Loucy (cell line): ENCODE measurements around the gene CAPZA3.

ENCODE experiments used
- H2AFZ ChIP-seq: fragments of 200-600 bp; sonication (generic); 2 replicates; pipeline ENCODE4 v1.6.0; 2016; ENCODE audit warnings: antibody characterized with exemption, mild to moderate bottlenecking, low read length, moderate library complexity
- H3F3A ChIP-seq: fragments of 200-600 bp; 2 replicates; pipeline ENCODE4 v1.6.0; 2016; ENCODE audit warnings: antibody characterized with exemption, low read depth, mild to moderate bottlenecking
- H3K27me3 ChIP-seq: fragments of 200-600 bp; sonication (generic); 2 replicates; pipeline ENCODE4 v1.6.1; 2014; ENCODE audit warnings: low read length, mild to moderate bottlenecking; ENCODE audit not compliant: insufficient read depth, poor library complexity, severe bottlenecking
- H3K36me3 ChIP-seq: fragments of 200-600 bp; sonication (generic); 2 replicates; pipeline ENCODE4 v1.6.1; 2016; ENCODE audit warnings: low read length; ENCODE audit not compliant: insufficient read depth
- H3K4me1 ChIP-seq: fragments of 200-600 bp; sonication (generic); 2 replicates; pipeline ENCODE4 v1.5.1; 2014; ENCODE audit warnings: low read length, mild to moderate bottlenecking; ENCODE audit not compliant: insufficient read depth, poor library complexity, severe bottlenecking
- H3K4me2 ChIP-seq: fragments of 200-600 bp; sonication (generic); 2 replicates; pipeline ENCODE4 v1.6.0; 2014; ENCODE audit warnings: antibody characterized with exemption, low read length, low read depth, mild to moderate bottlenecking; ENCODE audit not compliant: poor library complexity, severe bottlenecking
- H3K4me3 ChIP-seq: fragments of 200-600 bp; sonication (generic); 2 replicates; pipeline ENCODE4 v1.5.1; 2014; ENCODE audit warnings: low read length, mild to moderate bottlenecking, mixed read lengths; ENCODE audit not compliant: poor library complexity, severe bottlenecking
- H3K79me2 ChIP-seq: fragments of 200-600 bp; sonication (generic); 2 replicates; pipeline ENCODE4 v1.6.1; 2014; ENCODE audit warnings: low read length; ENCODE audit not compliant: insufficient read depth
- H3K9ac ChIP-seq: fragments of 200-600 bp; sonication (generic); 2 replicates; pipeline ENCODE4 v1.6.0; 2014; ENCODE audit warnings: mild to moderate bottlenecking, low read depth, low read length, moderate library complexity; ENCODE audit not compliant: poor library complexity, severe bottlenecking
- H3K9me2 ChIP-seq: fragments of 200-600 bp; sonication (generic); replicated peaks from 2 replicates; pipeline ENCODE4 v1.6.1; 2016; ENCODE audit warnings: low read depth, low read length, mixed read lengths
- H3K9me3 ChIP-seq: fragments of 200-600 bp; sonication (generic); 2 replicates; pipeline ENCODE4 v1.6.1; 2014; ENCODE audit warnings: mild to moderate bottlenecking, antibody characterized with exemption, low read length, low read depth; ENCODE audit not compliant: insufficient read depth
- H4K20me1 ChIP-seq: fragments of 200-600 bp; sonication (generic); 2 replicates; pipeline ENCODE4 v1.6.0; 2014; ENCODE audit warnings: antibody characterized with exemption, low read length, mild to moderate bottlenecking; ENCODE audit not compliant: insufficient read depth, poor library complexity, severe bottlenecking
- CTCF ChIP-seq: fragments of 200-600 bp; sonication (generic); conservative IDR thresholded peaks from 2 replicates; pipeline ENCODE4 v1.5.1; 2014; ENCODE audit warnings: mild to moderate bottlenecking, antibody characterized with exemption, low read length
- EZH2phosphoT487 ChIP-seq: fragments of 200-600 bp; IDR thresholded peaks from 2 replicates; pipeline ENCODE4 v1.6.1; 2018; ENCODE audit warnings: antibody characterized with exemption, mild to moderate bottlenecking, moderate library complexity, borderline replicate concordance

The CAPZA3 gene

DNA sequence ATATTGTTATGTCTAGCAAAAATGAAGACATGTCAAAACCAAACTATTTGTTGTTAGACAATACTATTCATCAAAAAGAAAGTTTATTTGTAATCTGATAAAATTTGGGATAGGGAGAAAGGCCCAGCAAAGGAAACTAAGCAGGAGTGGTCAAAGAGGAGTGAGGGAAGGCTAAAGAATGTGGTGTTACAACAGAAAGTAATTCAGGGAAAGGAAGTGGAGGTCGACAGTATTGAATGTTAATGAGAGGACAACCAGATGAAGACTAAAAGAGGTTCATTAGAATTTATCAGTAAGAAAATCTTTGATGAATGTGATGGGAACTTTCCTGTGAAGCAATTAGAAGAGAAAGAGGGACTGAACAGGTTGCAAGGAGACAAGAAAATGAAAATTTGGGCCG lies 34.0 kb upstream of the CAPZA3 start:
- Histone ChIP-seq H3K27me3 (no peaks in the 10 kb centered on the region), H3K9ac (no peak overlapping the region), H3K4me3 (no peak overlapping the region), H3K36me3 (no peaks in the 10 kb centered on the region), H3K9me3 (no peaks in the 10 kb centered on the region), H2AFZ (no peak overlapping the region), H4K20me1 (no peaks in the 10 kb centered on the region), H3K9me2 (no peaks in the 10 kb centered on the region; the same call in 1 of the 2 replicates), H3K4me1 (no peaks in the 10 kb centered on the region), H3K4me2 (no peak overlapping the region), H3F3A (no peaks in the 10 kb centered on the region), H3K79me2 (no peaks in the 10 kb centered on the region)
- TF ChIP-seq CTCF (no peak), EZH2phosphoT487 (no peak)

DNA sequence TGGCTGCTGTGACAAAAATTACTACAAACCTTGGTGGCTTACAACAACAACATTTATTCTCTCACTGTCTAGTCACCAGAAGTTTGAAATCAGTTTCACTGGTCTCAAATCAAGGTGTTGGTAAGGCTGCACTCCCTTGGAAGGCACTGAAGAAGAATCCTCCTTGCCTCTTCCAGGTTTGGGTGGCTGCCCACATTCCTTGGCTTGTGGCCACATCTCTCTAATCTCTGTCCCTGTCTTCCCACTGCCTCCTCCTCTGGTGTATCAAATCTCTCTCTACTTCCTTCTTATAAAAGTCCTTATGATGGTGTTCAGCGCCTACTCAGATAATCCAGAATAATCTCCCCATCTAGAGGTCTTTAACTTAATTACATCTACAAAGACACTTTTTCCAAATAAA lies 31.1 kb upstream of the CAPZA3 start:
- Histone ChIP-seq H3K9me3 (no peaks in the 10 kb centered on the region), H3K4me1 (no peaks in the 10 kb centered on the region), H2AFZ (no peak overlapping the region), H3K4me2 (no peak overlapping the region), H3F3A (no peaks in the 10 kb centered on the region), H3K79me2 (no peaks in the 10 kb centered on the region), H3K9ac (no peak overlapping the region), H3K27me3 (no peaks in the 10 kb centered on the region), H3K36me3 (no peaks in the 10 kb centered on the region), H4K20me1 (no peaks in the 10 kb centered on the region), H3K4me3 (no peak overlapping the region), H3K9me2 (no peaks in the 10 kb centered on the region; the same call in 1 of the 2 replicates)
- TF ChIP-seq EZH2phosphoT487 (no peak), CTCF (no peak)

DNA sequence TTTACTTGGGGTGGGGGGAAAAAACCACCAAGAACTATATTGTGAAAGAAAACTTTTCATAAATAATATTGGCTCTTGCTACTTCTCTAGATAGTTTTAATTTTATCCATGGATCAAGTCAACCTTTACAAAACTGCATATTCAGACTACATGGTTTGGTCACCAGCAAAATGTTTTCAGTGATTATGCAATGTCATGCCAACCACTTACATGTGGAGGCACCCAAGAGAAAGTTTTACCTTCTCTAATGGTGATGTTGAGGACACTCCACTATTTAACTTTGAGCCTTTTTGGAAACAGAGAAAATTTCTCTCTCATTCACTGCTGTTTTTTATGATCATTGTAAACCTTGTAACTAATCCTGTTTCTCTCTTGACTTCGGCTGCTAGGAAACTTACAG lies 21.7 kb upstream of the CAPZA3 start:
- TF ChIP-seq CTCF = no peak
- Histone ChIP-seq H3K4me1 (no peaks in the 10 kb centered on the region), H3K9ac (no peak overlapping the region), H2AFZ (no peak overlapping the region), H3F3A (no peaks in the 10 kb centered on the region), H3K4me3 (no peak overlapping the region), H3K9me3 (no peaks in the 10 kb centered on the region), H3K79me2 (no peaks in the 10 kb centered on the region), H3K4me2 (no peak overlapping the region), H3K36me3 (no peaks in the 10 kb centered on the region), H3K9me2 (no peaks in the 10 kb centered on the region), H4K20me1 (no peaks in the 10 kb centered on the region), H3K27me3 (no peaks in the 10 kb centered on the region)
